Adrenal gland (tissue), 5 donors: ENCODE measurements around the gene DDAH2.

Source experiments
- POLR2A ChIP-seq, 2 donors: fragments of 450-650 bp; IDR thresholded peaks; one replicate each; pipeline ENCODE4 v1.6.1; 2017; ENCODE audit warnings: antibody characterized with exemption in 2 of 2, mild to moderate bottlenecking in 2 of 2, moderate library complexity in 1 of 2
- TF ChIP-seq, protein P1 (sequence below), 6 experiments: fragments of 450-650 bp in 4 of 6; fragments of 200-600 bp in 2 of 6; sonication (generic) in 1 of 6; IDR thresholded peaks; 1 replicate in 5 of 6; 2 replicates in 1 of 6; pipeline versions ENCODE4 v1.5.1 to v1.8.0; 2016 to 2021; ENCODE audit warnings: antibody characterized with exemption in 6 of 6, mild to moderate bottlenecking in 2 of 6, moderate library complexity in 1 of 6
- donor health status: DM: no; HTN: no; CAD: no.

DNA sequence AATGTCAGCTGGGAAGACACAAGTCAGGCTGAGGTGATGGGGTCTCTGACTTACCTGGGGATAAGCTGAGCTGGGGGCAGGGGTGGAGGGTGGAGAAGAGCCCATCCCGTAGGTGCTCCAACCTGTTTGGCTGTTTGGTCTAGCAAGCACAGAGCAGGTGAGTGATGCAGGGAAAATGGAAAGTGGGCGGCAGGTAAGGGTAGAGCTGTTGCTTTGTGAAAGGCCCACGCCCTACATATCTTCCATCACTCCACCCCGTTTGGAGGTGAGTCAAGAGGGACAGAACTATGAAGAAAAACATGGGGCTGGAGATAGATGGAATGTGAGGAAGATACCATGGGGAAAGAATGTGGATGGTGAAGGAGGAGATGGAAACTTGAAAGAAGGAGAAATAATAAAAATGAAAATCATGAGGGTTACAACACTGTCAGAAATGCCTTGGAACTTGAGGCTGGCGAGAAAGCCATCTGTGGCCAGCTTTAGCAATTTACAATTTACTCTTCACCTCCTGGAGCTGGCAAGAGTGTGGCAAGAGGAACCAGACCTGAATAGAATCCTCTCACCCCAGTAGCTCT is 8.8 kb downstream of the DDAH2 start:
- TF ChIP-seq, protein P1, sequence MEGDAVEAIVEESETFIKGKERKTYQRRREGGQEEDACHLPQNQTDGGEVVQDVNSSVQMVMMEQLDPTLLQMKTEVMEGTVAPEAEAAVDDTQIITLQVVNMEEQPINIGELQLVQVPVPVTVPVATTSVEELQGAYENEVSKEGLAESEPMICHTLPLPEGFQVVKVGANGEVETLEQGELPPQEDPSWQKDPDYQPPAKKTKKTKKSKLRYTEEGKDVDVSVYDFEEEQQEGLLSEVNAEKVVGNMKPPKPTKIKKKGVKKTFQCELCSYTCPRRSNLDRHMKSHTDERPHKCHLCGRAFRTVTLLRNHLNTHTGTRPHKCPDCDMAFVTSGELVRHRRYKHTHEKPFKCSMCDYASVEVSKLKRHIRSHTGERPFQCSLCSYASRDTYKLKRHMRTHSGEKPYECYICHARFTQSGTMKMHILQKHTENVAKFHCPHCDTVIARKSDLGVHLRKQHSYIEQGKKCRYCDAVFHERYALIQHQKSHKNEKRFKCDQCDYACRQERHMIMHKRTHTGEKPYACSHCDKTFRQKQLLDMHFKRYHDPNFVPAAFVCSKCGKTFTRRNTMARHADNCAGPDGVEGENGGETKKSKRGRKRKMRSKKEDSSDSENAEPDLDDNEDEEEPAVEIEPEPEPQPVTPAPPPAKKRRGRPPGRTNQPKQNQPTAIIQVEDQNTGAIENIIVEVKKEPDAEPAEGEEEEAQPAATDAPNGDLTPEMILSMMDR (IDR thresholded peaks at IDR 0.05) = no peak
- no peak for TF ChIP-seq POLR2A (IDR thresholded peaks at IDR 0.05)
